Measurements from ENCODE around the gene GPR15. TPM values are rescaled to one million over a fixed set of nuclear protein-coding genes. Genes with fewer than 3 reads are reported as not detected.

Gene GPR15
- total and polyA plus RNA-seq, 2 donors (not counting 3 experiments of a cell fraction or from before 2014, with no cell fraction given): not detected

- BruUV-seq (replicated peaks): TSS peak; percentile 39
- H3K27me3 ChIP-seq (ENCODE audit: control insufficient read depth in 2 of 2, insufficient read depth in 2 of 2, low read length in 2 of 2): peaks cover 0 to 2% of the 10 kb centered on the region in 2 experiments
- H3K9ac ChIP-seq (replicated peaks; ENCODE audit: extremely low read depth, insufficient read depth, low read length): peak overlapping the region; percentile 97
- peak overlapping the region; percentile 99 for H3K4me2 ChIP-seq (ENCODE audit: insufficient read depth, low read length)
- H3K9me1 ChIP-seq (replicated peaks; ENCODE audit: control insufficient read depth, extremely low read depth, insufficient read depth, low read length): no peaks in the 10 kb centered on the region
- peaks cover 0 to 9% of the 10 kb centered on the region in 2 experiments for H3K36me3 ChIP-seq (ENCODE audit: control insufficient read depth in 2 of 2, extremely low read depth in 1 of 2, insufficient read depth in 2 of 2, low read length in 2 of 2)
- H3K79me2 ChIP-seq (ENCODE audit: control insufficient read depth, insufficient read depth, low read length): peaks cover 27% of the 10 kb centered on the region
- peaks cover 5% of the 10 kb centered on the region for H4K20me1 ChIP-seq (replicated peaks; ENCODE audit: control insufficient read depth, extremely low read depth, insufficient read depth, low read length)
- H2AFZ ChIP-seq (ENCODE audit: low read depth, low read length): peak overlapping the region; percentile 67
- H3K9me3 ChIP-seq (replicated peaks; ENCODE audit: control insufficient read depth, insufficient read depth, low read length): no peaks in the 10 kb centered on the region
- H3K4me1 ChIP-seq (ENCODE audit: control insufficient read depth, extremely low read depth, insufficient read depth, low read length): peaks cover 13% of the 10 kb centered on the region
- H3K27ac ChIP-seq (ENCODE audit: insufficient read depth, low read depth, low read length): peak overlapping the region; percentile 94
- H3K4me3 ChIP-seq (replicated peaks in 1 of 3; ENCODE audit: insufficient read depth in 1 of 3, low read depth in 1 of 3, low read length in 3 of 3): peak overlapping the region; percentile 86 to 97 (median 94)
- intact Hi-C loops (cut with micrococcal nuclease): loop anchor here (5.0 to 10.0 kb wide), 3 partner anchors 50 to 757 kb away; partner anchors contain the start of gene ARL6
- ChIA-PET CTCF (interaction anchor here (1.2 to 1.4 kb wide), 2 partner anchors 80 to 472 kb away, joined by 3 to 5 read pairs; no protein-coding TSS in a partner anchor), POLR2A (no interaction called here)
- DNase-seq (ENCODE audit: low read depth, low spot score) (peak; percentile 74), FAIRE-seq (peak; percentile 18)
- dilution Hi-C loops (cut with MboI; ENCODE audit: extremely low pct_ligation_motif_present, low sequenced_read_pairs): no loop called here
- TF ChIP-seq, protein P1, sequence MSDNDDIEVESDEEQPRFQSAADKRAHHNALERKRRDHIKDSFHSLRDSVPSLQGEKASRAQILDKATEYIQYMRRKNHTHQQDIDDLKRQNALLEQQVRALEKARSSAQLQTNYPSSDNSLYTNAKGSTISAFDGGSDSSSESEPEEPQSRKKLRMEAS (IDR thresholded peaks at IDR 0.05; ENCODE audit: insufficient read depth, insufficient read length): no peak
- TF ChIP-seq CTCF (IDR thresholded peaks at IDR 0.05; ENCODE audit: extremely low read depth in 1 of 2, insufficient read depth in 1 of 2, low read depth in 1 of 2, low read length in 2 of 2): no peak
- TF ChIP-seq FOS (IDR thresholded peaks at IDR 0.05; ENCODE audit: borderline replicate concordance, insufficient read depth, low read length): peak; percentile 9
- peak; percentile 55 for TF ChIP-seq GATA2 (IDR thresholded peaks at IDR 0.05; ENCODE audit: insufficient read depth, insufficient read length, low read depth, low read length)
These were observed 9.8 kb upstream of the GPR15 start for GRCh38 chr3:98521897-98522543.
